ENCODE measurements around the gene CNTNAP2. TPM values are rescaled to one million over a fixed set of nuclear protein-coding genes. Genes with fewer than 3 reads are reported as not detected.
A peak's percentile ranks its signal among the peaks of the same experiment; 100 is the strongest.

The CNTNAP2 gene
- total RNA-seq, 4 donors from 2014 or later: 0.42 TPM; not detected in 3

GRCh38 chr7:147833557-147833956 lies 1717.0 kb downstream of the CNTNAP2 start:
- Histone ChIP-seq H3K27me3 (no peaks in the 10 kb centered on the region), H3K4me3 (no peak overlapping the region), H3K36me3 (no peaks in the 10 kb centered on the region), H3K9me3 (peaks cover 0 to 16% (median 2%) of the 10 kb centered on the region in 4 donors), H3K27ac (no peak overlapping the region), H3K4me1 (peaks cover 0 to 6% (median 0%) of the 10 kb centered on the region in 4 donors)
- WGBS, 2 donors: 65 to 70% methylated on average over 6 of the region's 6 CpGs
- DNase-seq (ENCODE audit: low spot score in 2 of 2): no peak
- no peak for TF ChIP-seq POLR2A (IDR thresholded peaks at IDR 0.05)
- TF ChIP-seq EP300 (IDR thresholded peaks at IDR 0.05): no peak
- no peak for TF ChIP-seq CTCF (IDR thresholded peaks at IDR 0.05)

GRCh38 chr7:147833970-147834369 lies 1717.4 kb downstream of the CNTNAP2 start:
- H3K4me3 ChIP-seq: no peak overlapping the region
- peaks cover 0 to 6% (median 0%) of the 10 kb centered on the region in 4 donors for H3K4me1 ChIP-seq
- DNase-seq (ENCODE audit: low spot score in 2 of 2): no peak
- H3K27me3 ChIP-seq: no peaks in the 10 kb centered on the region
- H3K36me3 ChIP-seq: no peaks in the 10 kb centered on the region
- no peak overlapping the region for H3K27ac ChIP-seq
- WGBS, 2 donors: 31 to 32% methylated on average over 1 of the region's 1 CpG
- TF ChIP-seq POLR2A (IDR thresholded peaks at IDR 0.05): no peak
- peaks cover 0 to 16% (median 2%) of the 10 kb centered on the region in 4 donors for H3K9me3 ChIP-seq

- DNase-seq (ENCODE audit: low spot score in 2 of 2): no peak
- no peaks in the 10 kb centered on the region for H3K4me1 ChIP-seq
- H3K9me3 ChIP-seq: no peaks in the 10 kb centered on the region
- H3K27ac ChIP-seq: no peak overlapping the region
- TF ChIP-seq EP300 (IDR thresholded peaks at IDR 0.05) (no peak), CTCF (IDR thresholded peaks at IDR 0.05) (no peak), POLR2A (IDR thresholded peaks at IDR 0.05) (no peak)
- no peak overlapping the region for H3K4me3 ChIP-seq
- no peaks in the 10 kb centered on the region for H3K27me3 ChIP-seq
- no peaks in the 10 kb centered on the region for H3K36me3 ChIP-seq
Measured at GRCh38 chr7:147852833-147853232, 1736.2 kb downstream of the CNTNAP2 start.

- no peaks in the 10 kb centered on the region for H3K9me3 ChIP-seq
- no peaks in the 10 kb centered on the region for H3K36me3 ChIP-seq
- H3K27ac ChIP-seq: no peak overlapping the region
- H3K4me3 ChIP-seq: no peak overlapping the region
- DNase-seq (ENCODE audit: low spot score in 2 of 2): no peak
- no peaks in the 10 kb centered on the region for H3K27me3 ChIP-seq
- WGBS, 2 donors: 67 to 75% methylated on average over 8 of the region's 8 CpGs
- H3K4me1 ChIP-seq: peaks cover 0 to 5% (median 0%) of the 10 kb centered on the region in 4 donors
- no peak for TF ChIP-seq POLR2A (IDR thresholded peaks at IDR 0.05)
- no peak for TF ChIP-seq CTCF (IDR thresholded peaks at IDR 0.05)
- TF ChIP-seq EP300 (IDR thresholded peaks at IDR 0.05): no peak
Measured at GRCh38 chr7:147857152-147858140, 1740.8 kb downstream of the CNTNAP2 start.

- Histone ChIP-seq H3K9me3 (peaks cover 0 to 2% (median 0%) of the 10 kb centered on the region in 4 donors), H3K36me3 (no peaks in the 10 kb centered on the region), H3K4me3 (no peak overlapping the region), H3K4me1 (peaks cover 0 to 5% (median 0%) of the 10 kb centered on the region in 4 donors), H3K27me3 (no peaks in the 10 kb centered on the region), H3K27ac (peak overlapping the region in 1 of 4 donors; percentile 6)
- no peak for DNase-seq (ENCODE audit: low spot score in 2 of 2)
- TF ChIP-seq POLR2A (IDR thresholded peaks at IDR 0.05) (no peak), EP300 (IDR thresholded peaks at IDR 0.05) (no peak), CTCF (IDR thresholded peaks at IDR 0.05) (no peak)
- WGBS, 2 donors: 84% methylated on average over 3 of the region's 3 CpGs
Measured at GRCh38 chr7:147858421-147858820, 1741.8 kb downstream of the CNTNAP2 start.

Data from tibial nerve (tissue), 4 donors.